Sigmoid colon (tissue), 4 donors: ENCODE data around the gene RAB4A.

Experiments
- POLR2A ChIP-seq, 2 donors: fragments of 450-650 bp; IDR thresholded peaks; one replicate each; pipeline ENCODE4 v1.6.1; 2016; ENCODE audit warnings: antibody characterized with exemption in 2 of 2, mild to moderate bottlenecking in 2 of 2, moderate library complexity in 2 of 2
- POLR2AphosphoS5 ChIP-seq, 4 donors: sonication (generic); formaldehyde crosslinking; IDR thresholded peaks; one replicate each; pipeline ENCODE4 v1.6.1; 2017; ENCODE audit warnings: antibody characterized with exemption in 4 of 4
- TF ChIP-seq, protein P1 (sequence below), 4 experiments: fragments of 450-650 bp in 3 of 4; fragments of 200-600 bp in 1 of 4; IDR thresholded peaks; one replicate each; pipeline ENCODE4 v1.5.1; 2016 to 2019; ENCODE audit warnings: antibody characterized with exemption in 4 of 4, mild to moderate bottlenecking in 3 of 4, moderate library complexity in 2 of 4

DNA sequence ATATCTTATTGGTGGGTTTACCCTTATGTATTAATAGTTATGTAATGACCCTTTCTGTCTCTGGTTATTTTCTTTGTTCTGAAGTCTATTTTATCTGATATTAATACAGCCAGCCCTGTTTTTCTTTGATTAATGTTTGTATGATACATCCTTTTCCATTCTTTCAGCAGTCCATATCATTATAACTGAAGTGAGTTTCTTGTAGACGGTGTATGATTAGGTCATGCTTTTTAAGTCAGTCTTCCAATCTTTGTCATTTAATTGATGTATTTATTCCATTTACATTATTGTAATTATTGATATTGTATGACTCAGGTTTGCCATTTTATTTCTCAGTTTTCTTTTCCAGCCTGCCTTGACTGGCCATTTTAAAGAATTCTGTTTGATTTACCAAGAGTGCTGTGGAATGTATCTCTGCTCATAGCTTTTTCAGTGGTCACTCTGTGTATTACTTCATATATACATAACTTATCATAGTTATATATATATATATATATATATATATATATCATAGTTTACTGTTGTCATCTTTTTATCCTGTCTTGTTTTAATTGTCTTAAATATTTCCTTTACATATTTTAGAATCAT lies 10.5 kb downstream of the RAB4A start:
- TF ChIP-seq, protein P1, sequence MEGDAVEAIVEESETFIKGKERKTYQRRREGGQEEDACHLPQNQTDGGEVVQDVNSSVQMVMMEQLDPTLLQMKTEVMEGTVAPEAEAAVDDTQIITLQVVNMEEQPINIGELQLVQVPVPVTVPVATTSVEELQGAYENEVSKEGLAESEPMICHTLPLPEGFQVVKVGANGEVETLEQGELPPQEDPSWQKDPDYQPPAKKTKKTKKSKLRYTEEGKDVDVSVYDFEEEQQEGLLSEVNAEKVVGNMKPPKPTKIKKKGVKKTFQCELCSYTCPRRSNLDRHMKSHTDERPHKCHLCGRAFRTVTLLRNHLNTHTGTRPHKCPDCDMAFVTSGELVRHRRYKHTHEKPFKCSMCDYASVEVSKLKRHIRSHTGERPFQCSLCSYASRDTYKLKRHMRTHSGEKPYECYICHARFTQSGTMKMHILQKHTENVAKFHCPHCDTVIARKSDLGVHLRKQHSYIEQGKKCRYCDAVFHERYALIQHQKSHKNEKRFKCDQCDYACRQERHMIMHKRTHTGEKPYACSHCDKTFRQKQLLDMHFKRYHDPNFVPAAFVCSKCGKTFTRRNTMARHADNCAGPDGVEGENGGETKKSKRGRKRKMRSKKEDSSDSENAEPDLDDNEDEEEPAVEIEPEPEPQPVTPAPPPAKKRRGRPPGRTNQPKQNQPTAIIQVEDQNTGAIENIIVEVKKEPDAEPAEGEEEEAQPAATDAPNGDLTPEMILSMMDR (IDR thresholded peaks at IDR 0.05): no peak
- TF ChIP-seq POLR2A (IDR thresholded peaks at IDR 0.05) (no peak), POLR2AphosphoS5 (IDR thresholded peaks at IDR 0.05) (no peak)
